ENCODE measurements around the gene MAP3K2.

The MAP3K2 gene

DNA sequence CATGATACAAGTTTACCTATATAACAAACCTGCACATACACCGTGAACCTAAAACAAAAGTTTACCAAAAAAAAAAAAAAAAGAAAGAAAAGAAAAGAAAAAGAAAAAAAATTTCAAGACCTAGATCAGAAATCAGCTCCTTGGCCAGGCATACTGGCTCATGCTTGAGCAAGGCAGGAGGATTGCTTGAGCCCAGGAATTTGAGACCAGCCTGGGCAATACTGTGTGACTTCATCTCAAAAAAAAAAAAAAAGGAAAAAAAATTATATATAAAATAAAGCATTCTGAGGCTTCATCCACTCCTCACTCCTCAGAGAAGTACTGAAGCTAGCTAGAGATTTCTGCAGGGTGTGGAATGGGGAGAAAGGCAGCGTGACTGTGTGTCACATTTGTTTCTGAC lies 18.7 kb upstream of the MAP3K2 start:
- Histone ChIP-seq H3K4me1 (ENCODE audit: control insufficient read depth in 2 of 2, insufficient read depth in 2 of 2, low read length in 2 of 2) (peaks cover 15 to 45% of the 10 kb centered on the region in 2 donors), H3K9ac (ENCODE audit: low read depth in 1 of 2, low read length in 2 of 2) (no peak overlapping the region), H3K36me3 (ENCODE audit: control insufficient read depth in 2 of 2, insufficient read depth in 2 of 2, low read length in 2 of 2) (no peaks in the 10 kb centered on the region), H3K9me3 (ENCODE audit: control insufficient read depth in 2 of 2, low read length in 2 of 2) (no peaks in the 10 kb centered on the region), H3K27me3 (ENCODE audit: control insufficient read depth in 2 of 2, insufficient read depth in 2 of 2, low read length in 2 of 2) (no peaks in the 10 kb centered on the region), H3K27ac (ENCODE audit: low read depth in 2 of 2, low read length in 2 of 2) (no peak overlapping the region), H3K4me3 (ENCODE audit: low read length in 2 of 2) (no peak overlapping the region)

DNA sequence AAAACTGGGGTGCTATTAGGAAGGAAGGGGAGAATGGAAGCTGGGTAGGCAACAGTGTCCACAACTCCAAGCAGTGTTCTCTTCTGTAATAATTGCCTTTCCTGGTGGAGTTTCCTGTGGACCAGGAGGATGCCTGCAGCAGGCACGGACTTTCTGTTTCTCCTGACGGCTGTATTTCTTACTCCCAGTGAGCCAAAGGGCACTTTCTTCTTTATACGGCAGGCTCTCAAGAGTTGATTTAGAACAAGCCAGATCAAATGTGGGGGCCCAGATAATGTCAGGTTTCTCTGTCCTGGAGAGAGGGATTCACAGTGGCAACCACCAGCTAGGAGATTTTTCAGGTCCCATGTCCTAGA lies 17.5 kb upstream of the MAP3K2 start:
- Histone ChIP-seq H3K9ac (ENCODE audit: low read depth in 1 of 2, low read length in 2 of 2) (no peak overlapping the region), H3K27ac (ENCODE audit: low read depth in 2 of 2, low read length in 2 of 2) (peak overlapping the region; percentile 46 to 57), H3K4me1 (ENCODE audit: control insufficient read depth in 2 of 2, insufficient read depth in 2 of 2, low read length in 2 of 2) (peaks cover 25 to 57% of the 10 kb centered on the region in 2 donors), H3K4me3 (ENCODE audit: low read length in 2 of 2) (no peak overlapping the region), H3K9me3 (ENCODE audit: control insufficient read depth in 2 of 2, low read length in 2 of 2) (no peaks in the 10 kb centered on the region), H3K36me3 (ENCODE audit: control insufficient read depth in 2 of 2, insufficient read depth in 2 of 2, low read length in 2 of 2) (no peaks in the 10 kb centered on the region), H3K27me3 (ENCODE audit: control insufficient read depth in 2 of 2, insufficient read depth in 2 of 2, low read length in 2 of 2) (no peaks in the 10 kb centered on the region)

DNA sequence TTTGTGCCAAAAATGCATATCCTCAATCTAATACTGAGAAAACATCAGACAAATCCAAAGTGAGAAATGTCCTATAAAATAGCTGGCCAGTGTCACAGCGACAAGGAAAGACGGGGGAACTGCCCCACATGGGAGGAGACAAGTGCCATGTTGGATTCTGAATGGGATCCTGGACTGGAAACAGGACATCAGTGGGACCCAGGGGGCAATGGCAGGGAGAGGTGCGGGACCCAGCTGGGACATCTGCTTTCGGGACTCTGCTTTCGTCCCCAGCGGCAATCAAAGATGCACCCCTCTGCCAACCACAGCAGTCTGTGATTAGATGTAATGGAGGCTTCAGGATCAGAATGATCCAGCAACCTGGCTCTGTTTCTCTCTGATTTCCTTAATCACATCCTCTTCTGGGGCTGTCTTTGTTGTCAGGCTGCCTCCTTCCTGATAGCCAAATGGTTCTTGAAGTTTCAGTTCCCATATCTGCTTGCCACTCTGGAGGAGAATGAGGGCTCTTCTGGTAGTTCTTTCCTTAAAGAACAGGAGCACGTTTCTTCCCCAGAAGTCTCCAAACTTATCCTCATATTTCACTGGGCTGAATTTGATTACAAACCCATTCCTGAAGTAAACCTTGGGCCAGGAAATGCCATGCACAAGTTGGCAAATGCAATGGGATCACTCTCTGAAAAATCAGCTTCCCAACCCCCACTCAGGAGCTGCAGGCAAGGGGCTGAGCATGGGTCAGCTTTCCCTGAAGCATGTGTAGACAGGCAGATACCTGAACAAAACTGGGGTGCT lies 16.9 kb upstream of the MAP3K2 start:
- peak overlapping the region; percentile 46 to 57 for H3K27ac ChIP-seq (ENCODE audit: low read depth in 2 of 2, low read length in 2 of 2)
- H3K4me1 ChIP-seq (ENCODE audit: control insufficient read depth in 2 of 2, insufficient read depth in 2 of 2, low read length in 2 of 2) = peaks cover 25 to 57% of the 10 kb centered on the region in 2 donors
- no peaks in the 10 kb centered on the region for H3K9me3 ChIP-seq (ENCODE audit: control insufficient read depth in 2 of 2, low read length in 2 of 2)

DNA sequence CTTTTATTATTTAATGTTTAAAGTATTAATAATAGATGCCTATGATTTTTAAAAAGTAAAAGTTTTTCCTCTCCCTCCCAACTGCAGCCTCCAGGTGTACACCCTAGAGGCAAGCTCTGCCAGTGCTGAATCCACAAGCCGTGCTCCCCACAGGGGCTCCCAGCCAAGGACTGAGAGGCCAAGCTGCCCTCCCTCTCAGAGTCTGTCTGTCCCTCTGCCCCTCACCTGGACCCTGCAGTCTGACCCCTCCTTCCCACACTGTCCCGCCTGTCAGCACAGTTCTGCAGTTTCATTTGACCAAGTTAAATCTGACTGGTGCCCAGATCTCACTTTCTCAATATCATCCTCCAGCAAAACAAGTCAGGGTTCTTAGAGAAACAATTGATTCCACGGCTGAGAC lies 15.7 kb upstream of the MAP3K2 start:
- Histone ChIP-seq H3K4me3 (ENCODE audit: low read length in 2 of 2) (no peak overlapping the region), H3K36me3 (ENCODE audit: control insufficient read depth in 2 of 2, insufficient read depth in 2 of 2, low read length in 2 of 2) (no peaks in the 10 kb centered on the region), H3K9me3 (ENCODE audit: control insufficient read depth in 2 of 2, low read length in 2 of 2) (no peaks in the 10 kb centered on the region), H3K4me1 (ENCODE audit: control insufficient read depth in 2 of 2, insufficient read depth in 2 of 2, low read length in 2 of 2) (peaks cover 25 to 52% of the 10 kb centered on the region in 2 donors), H3K27ac (ENCODE audit: low read depth in 2 of 2, low read length in 2 of 2) (no peak overlapping the region), H3K27me3 (ENCODE audit: control insufficient read depth in 2 of 2, insufficient read depth in 2 of 2, low read length in 2 of 2) (no peaks in the 10 kb centered on the region), H3K9ac (ENCODE audit: low read depth in 1 of 2, low read length in 2 of 2) (no peak overlapping the region)

More for the DNA sequence above, 16.9 kb upstream of the MAP3K2 start:
- no peak overlapping the region for H3K9ac ChIP-seq (ENCODE audit: low read depth in 1 of 2, low read length in 2 of 2)
- H3K36me3 ChIP-seq (ENCODE audit: control insufficient read depth in 2 of 2, insufficient read depth in 2 of 2, low read length in 2 of 2) = no peaks in the 10 kb centered on the region
- no peaks in the 10 kb centered on the region for H3K27me3 ChIP-seq (ENCODE audit: control insufficient read depth in 2 of 2, insufficient read depth in 2 of 2, low read length in 2 of 2)
- no peak overlapping the region for H3K4me3 ChIP-seq (ENCODE audit: low read length in 2 of 2)

DNA sequence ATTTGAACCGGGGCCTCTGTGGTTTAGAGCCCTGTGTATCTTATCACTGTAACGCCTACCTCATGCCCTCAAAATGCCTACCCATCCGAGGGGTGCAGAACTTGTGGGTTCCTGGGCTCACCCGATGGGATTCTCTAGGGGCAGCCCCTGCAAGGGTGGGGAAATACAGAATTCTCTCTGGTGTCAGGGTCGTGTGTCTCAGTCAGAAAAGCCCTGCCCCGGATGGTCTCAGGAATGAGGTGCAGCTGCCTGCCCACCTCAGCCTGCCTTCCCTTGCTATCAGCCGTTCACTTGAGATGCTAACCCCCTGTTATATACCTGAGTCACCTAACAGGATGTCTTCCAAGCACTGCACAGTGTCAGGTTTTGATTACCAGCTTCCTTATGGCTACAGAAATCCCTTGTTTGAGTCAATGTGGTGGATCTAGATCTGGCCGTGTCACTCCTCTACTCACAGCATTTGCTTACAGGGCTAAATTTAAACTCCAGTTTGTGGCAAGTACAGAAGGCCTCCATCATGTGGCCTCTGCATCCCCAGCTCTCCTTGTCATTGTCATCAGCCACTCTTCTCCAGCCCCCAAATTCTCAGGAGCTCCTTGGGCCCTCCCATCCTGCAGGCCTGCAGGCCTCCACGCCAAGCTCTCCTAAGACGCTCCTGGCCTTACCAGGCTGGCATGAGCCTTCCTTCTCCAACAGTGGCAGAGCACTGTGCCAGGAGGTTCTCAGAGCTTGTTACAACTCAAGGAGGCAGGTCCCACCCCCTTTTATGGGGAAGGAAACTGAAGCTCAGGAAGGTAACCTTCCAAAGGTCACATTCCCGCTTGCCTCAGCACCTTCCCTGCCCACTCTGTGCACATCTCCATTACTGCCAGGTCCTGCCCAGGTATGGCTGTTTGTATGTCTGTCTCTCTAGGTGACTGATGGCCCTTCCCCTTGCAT lies 14.3 kb upstream of the MAP3K2 start:
- no peaks in the 10 kb centered on the region for H3K36me3 ChIP-seq (ENCODE audit: control insufficient read depth in 2 of 2, insufficient read depth in 2 of 2, low read length in 2 of 2)
- H3K9me3 ChIP-seq (ENCODE audit: control insufficient read depth in 2 of 2, low read length in 2 of 2) = no peaks in the 10 kb centered on the region
- no peaks in the 10 kb centered on the region for H3K27me3 ChIP-seq (ENCODE audit: control insufficient read depth in 2 of 2, insufficient read depth in 2 of 2, low read length in 2 of 2)
- peak overlapping the region; percentile 39 to 59 for H3K4me3 ChIP-seq (ENCODE audit: low read length in 2 of 2)
- peak overlapping the region; percentile 87 to 89 for H3K27ac ChIP-seq (ENCODE audit: low read depth in 2 of 2, low read length in 2 of 2)
- peak overlapping the region; percentile 14 to 63 for H3K9ac ChIP-seq (ENCODE audit: low read depth in 1 of 2, low read length in 2 of 2)
- H3K4me1 ChIP-seq (ENCODE audit: control insufficient read depth in 2 of 2, insufficient read depth in 2 of 2, low read length in 2 of 2) = peaks cover 29 to 53% of the 10 kb centered on the region in 2 donors

DNA sequence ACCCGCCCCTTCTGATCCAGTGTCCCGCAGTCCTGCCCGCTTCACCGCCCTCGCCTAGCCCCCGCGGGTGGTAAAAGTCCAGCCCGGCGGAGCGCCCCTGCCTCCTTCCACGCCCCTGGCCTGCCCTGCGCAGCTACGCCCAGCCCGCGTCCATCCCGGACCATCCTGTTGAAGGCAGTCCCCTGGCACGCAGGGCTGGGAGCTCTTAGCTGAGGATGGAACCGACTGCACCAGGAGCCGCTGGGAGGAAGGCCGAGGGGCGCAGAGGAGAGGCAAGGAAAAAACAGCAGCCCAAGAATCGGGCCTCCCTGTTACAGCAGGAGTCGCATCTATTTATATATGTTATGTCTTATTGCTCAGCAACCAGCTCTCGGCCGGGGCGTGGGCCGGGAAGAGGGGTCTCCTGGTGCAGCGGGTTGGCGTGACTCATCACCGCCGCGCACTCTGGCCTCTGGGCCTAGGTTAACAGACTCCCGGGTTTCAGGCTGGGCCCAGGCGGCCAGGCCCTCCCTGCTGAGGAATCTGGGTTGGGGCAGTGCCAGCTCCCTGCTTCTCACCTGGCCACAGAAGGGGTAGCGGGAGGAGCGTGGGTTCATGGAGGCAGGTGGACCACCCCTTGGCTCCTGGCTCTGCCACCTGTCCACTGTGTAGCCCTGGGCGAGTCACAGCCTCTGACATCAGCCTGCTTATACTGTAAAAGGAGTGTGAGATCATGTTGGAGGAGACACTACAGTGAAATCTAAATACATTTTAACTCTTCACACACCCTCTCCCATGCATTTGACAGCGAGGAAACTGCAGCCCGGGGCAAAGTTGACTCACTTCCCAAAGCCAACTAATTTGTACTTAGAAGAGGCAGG lies 13.4 kb upstream of the MAP3K2 start:
- Histone ChIP-seq H3K36me3 (ENCODE audit: control insufficient read depth in 2 of 2, insufficient read depth in 2 of 2, low read length in 2 of 2) (no peaks in the 10 kb centered on the region), H3K4me1 (ENCODE audit: control insufficient read depth in 2 of 2, insufficient read depth in 2 of 2, low read length in 2 of 2) (peaks cover 29 to 53% of the 10 kb centered on the region in 2 donors), H3K9me3 (ENCODE audit: control insufficient read depth in 2 of 2, low read length in 2 of 2) (no peaks in the 10 kb centered on the region), H3K27me3 (ENCODE audit: control insufficient read depth in 2 of 2, insufficient read depth in 2 of 2, low read length in 2 of 2) (no peaks in the 10 kb centered on the region), H3K9ac (ENCODE audit: low read depth in 1 of 2, low read length in 2 of 2) (peak overlapping the region; percentile 14 to 63), H3K27ac (ENCODE audit: low read depth in 2 of 2, low read length in 2 of 2) (peak overlapping the region; percentile 87 to 89), H3K4me3 (ENCODE audit: low read length in 2 of 2) (peak overlapping the region; percentile 41 to 59)

DNA sequence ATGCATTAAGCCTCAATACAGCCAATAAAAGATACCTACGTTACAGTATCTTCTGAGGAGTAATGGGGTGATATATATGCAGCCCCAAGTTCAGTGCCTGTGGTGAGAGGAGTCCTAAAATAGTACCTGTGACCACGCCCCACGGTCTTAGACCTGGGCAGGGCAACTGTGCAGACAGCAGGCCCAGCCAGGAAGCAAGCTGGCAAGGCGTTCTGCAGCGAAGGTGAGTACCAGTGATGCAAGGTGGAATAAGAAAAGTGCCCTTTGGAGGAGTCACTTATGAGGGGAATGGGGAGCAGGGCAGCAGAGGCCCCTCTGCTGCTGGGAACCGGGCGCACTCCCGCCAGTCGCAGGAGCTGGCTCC lies 12.7 kb upstream of the MAP3K2 start:
- peak overlapping the region; percentile 41 to 59 for H3K4me3 ChIP-seq (ENCODE audit: low read length in 2 of 2)
- H3K4me1 ChIP-seq (ENCODE audit: control insufficient read depth in 2 of 2, insufficient read depth in 2 of 2, low read length in 2 of 2) = peaks cover 29 to 51% of the 10 kb centered on the region in 2 donors
- no peaks in the 10 kb centered on the region for H3K36me3 ChIP-seq (ENCODE audit: control insufficient read depth in 2 of 2, insufficient read depth in 2 of 2, low read length in 2 of 2)
- H3K27ac ChIP-seq (ENCODE audit: low read depth in 2 of 2, low read length in 2 of 2) = peak overlapping the region; percentile 87 to 89
- no peaks in the 10 kb centered on the region for H3K9me3 ChIP-seq (ENCODE audit: control insufficient read depth in 2 of 2, low read length in 2 of 2)
- H3K9ac ChIP-seq (ENCODE audit: low read depth in 1 of 2, low read length in 2 of 2) = peak overlapping the region in 1 of 2 donors; percentile 63
- H3K27me3 ChIP-seq (ENCODE audit: control insufficient read depth in 2 of 2, insufficient read depth in 2 of 2, low read length in 2 of 2) = no peaks in the 10 kb centered on the region

DNA sequence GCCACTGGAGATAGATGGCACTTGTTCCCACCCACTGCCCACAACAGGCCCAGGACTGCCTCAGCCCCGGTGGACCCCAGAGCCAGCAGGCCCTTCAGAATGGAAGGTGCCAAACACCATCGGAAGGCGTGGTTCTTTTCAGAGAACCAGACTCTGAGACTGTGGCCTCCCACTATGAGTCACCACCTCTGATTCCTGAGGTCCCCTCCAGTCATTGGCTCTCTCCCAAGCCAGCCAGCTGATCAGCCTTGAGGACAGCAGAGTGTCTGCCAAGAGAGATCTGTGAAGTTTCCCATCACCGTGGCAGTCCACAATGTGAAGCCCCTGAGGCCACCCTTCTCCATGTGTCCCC lies 10.4 kb upstream of the MAP3K2 start:
- Histone ChIP-seq H3K4me3 (ENCODE audit: low read length in 2 of 2) (no peak overlapping the region), H3K27me3 (ENCODE audit: control insufficient read depth in 2 of 2, insufficient read depth in 2 of 2, low read length in 2 of 2) (no peaks in the 10 kb centered on the region), H3K36me3 (ENCODE audit: control insufficient read depth in 2 of 2, insufficient read depth in 2 of 2, low read length in 2 of 2) (no peaks in the 10 kb centered on the region), H3K27ac (ENCODE audit: low read depth in 2 of 2, low read length in 2 of 2) (peak overlapping the region; percentile 15 to 33), H3K9ac (ENCODE audit: low read depth in 1 of 2, low read length in 2 of 2) (no peak overlapping the region), H3K9me3 (ENCODE audit: control insufficient read depth in 2 of 2, low read length in 2 of 2) (no peaks in the 10 kb centered on the region), H3K4me1 (ENCODE audit: control insufficient read depth in 2 of 2, insufficient read depth in 2 of 2, low read length in 2 of 2) (peaks cover 29 to 39% of the 10 kb centered on the region in 2 donors)

DNA sequence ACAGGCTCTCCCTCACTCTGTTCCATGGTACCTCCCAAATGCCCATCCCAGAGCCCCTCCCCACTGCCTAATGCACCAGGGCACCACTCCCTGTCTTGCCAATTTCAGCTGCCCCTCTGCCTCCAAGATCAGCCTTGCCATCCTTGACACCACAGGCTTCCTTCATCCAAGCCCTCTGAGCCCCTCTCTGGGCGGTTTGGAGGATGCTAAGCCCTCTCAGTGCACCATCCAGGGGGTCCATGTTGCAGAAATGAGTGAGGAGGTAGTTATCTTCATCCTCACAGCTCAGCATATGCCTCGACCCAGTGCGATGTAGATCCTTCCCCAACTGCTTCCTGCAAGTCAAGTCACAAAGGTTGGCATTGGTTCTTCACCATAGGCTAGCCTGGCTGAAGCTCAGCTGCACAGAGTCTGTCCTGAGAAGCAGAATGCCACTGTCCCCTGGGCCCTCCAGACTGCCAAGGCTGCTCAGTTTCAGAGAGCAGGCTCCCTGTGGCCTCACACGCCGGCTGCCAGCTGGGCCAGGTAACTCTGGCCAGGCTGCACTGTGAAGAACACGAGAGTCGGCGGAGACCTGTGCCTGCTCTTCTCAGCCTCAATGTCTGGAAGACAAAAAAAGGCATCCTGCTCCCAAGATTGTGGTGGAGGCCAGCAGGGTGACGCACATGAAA lies 9.9 kb upstream of the MAP3K2 start:
- H3K9me3 ChIP-seq (ENCODE audit: control insufficient read depth in 2 of 2, low read length in 2 of 2) = no peaks in the 10 kb centered on the region
- no peaks in the 10 kb centered on the region for H3K36me3 ChIP-seq (ENCODE audit: control insufficient read depth in 2 of 2, insufficient read depth in 2 of 2, low read length in 2 of 2)
- no peak overlapping the region for H3K9ac ChIP-seq (ENCODE audit: low read depth in 1 of 2, low read length in 2 of 2)
- peak overlapping the region; percentile 15 to 33 for H3K27ac ChIP-seq (ENCODE audit: low read depth in 2 of 2, low read length in 2 of 2)
- H3K4me1 ChIP-seq (ENCODE audit: control insufficient read depth in 2 of 2, insufficient read depth in 2 of 2, low read length in 2 of 2) = peaks cover 27 to 34% of the 10 kb centered on the region in 2 donors
- no peaks in the 10 kb centered on the region for H3K27me3 ChIP-seq (ENCODE audit: control insufficient read depth in 2 of 2, insufficient read depth in 2 of 2, low read length in 2 of 2)
- H3K4me3 ChIP-seq (ENCODE audit: low read length in 2 of 2) = no peak overlapping the region

Measured in mucosa of rectum (tissue), 2 donors.